ENCODE measurements around the gene MYLK2.

DNA sequence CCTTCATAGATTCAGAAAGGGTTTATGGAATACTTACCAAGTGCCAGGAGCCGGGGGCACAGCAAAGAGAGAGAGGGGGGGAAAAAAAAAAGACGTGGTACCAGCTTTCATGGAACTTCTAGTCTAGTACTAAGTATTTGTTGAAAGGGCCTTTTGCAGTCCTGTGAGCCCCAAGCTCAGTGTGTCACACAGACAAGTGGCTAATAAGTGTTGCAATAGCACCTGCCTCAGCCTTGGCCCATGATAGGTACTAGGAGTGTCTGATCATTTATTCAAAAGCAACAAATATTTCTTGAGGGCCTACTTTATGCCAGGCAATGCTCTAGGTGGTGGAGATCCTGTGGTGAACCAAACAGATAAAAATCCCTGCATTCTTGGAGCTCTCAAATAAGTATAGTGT lies 7.9 kb downstream of the MYLK2 start:
- TF ChIP-seq CTCF (IDR thresholded peaks at IDR 0.05; ENCODE audit: low read depth, low read length) (no peak), EZH2phosphoT487 (IDR thresholded peaks at IDR 0.05; ENCODE audit: low read depth) (no peak)
